B cell (primary cell): ENCODE measurements around the gene SALL1.

Experiments
- CTCF ChIP-seq: fragments of 200-600 bp; IDR thresholded peaks from one replicate; pipeline ENCODE4 v1.8.0; 2022; ENCODE audit warnings: antibody characterized with exemption, mild to moderate bottlenecking
- EZH2 ChIP-seq: IDR thresholded peaks from 2 replicates; pipeline ENCODE4 v1.6.1; 2012; ENCODE audit warnings: borderline replicate concordance, low read depth, mild to moderate bottlenecking, moderate library complexity, low read length; ENCODE audit not compliant: insufficient read depth, poor library complexity, severe bottlenecking

- TF ChIP-seq CTCF (no peak), EZH2 (no peak)
These were observed 37.6 kb downstream of the SALL1 start for GRCh38 chr16:51113236-51114125.
